ENCODE results near the gene ACER2.

DNA sequence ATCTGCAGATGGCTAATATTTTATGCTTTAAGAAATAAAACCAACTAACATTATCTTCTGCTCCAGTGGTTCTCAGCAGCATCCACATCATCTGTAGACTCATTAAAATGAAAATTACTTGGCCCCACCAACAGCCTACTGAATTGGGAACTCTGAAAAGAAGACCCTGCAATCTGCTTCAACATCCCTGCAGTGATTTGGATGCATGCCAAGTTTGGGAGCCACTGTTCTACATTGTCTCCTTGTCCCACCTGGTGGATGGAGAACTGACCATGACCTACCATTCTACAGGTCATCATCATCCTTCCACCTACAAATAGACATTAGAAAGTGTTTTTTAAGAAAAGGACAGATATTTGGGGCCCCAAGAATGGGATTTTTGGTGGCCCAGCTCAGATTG lies 71.1 kb downstream of the ACER2 start:
- TF ChIP-seq, protein P1, sequence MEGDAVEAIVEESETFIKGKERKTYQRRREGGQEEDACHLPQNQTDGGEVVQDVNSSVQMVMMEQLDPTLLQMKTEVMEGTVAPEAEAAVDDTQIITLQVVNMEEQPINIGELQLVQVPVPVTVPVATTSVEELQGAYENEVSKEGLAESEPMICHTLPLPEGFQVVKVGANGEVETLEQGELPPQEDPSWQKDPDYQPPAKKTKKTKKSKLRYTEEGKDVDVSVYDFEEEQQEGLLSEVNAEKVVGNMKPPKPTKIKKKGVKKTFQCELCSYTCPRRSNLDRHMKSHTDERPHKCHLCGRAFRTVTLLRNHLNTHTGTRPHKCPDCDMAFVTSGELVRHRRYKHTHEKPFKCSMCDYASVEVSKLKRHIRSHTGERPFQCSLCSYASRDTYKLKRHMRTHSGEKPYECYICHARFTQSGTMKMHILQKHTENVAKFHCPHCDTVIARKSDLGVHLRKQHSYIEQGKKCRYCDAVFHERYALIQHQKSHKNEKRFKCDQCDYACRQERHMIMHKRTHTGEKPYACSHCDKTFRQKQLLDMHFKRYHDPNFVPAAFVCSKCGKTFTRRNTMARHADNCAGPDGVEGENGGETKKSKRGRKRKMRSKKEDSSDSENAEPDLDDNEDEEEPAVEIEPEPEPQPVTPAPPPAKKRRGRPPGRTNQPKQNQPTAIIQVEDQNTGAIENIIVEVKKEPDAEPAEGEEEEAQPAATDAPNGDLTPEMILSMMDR (IDR thresholded peaks at IDR 0.05): no peak
- TF ChIP-seq POLR2A (IDR thresholded peaks at IDR 0.05): no peak
